Measurements from ENCODE around the gene BNC2. TPM values are rescaled to one million over a fixed set of nuclear protein-coding genes. Genes with fewer than 3 reads are reported as not detected.

The BNC2 gene
- polyA plus RNA-seq, 1 donor: 8.9 TPM

DNA sequence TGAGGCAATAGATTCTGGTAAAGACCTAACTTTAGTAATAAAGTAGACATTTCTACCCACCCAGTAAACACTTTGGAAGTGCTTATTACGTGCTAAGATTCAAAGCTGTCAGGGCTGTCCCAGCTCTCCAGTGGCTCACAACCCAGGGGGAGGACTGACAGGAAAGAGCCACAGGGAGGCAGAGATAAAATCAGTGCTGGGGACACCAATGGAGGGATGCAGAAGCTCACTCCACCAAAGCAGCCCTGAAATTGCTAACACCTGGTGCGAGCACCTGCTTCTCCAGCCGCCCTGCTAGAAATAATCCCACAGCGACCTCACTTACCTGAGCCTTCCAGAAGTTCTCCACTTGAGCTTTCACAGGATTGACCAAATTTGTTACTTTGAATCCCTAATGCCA is 501.0 kb downstream of the BNC2 start:
- no peaks in the 10 kb centered on the region for H3K9me3 ChIP-seq (ENCODE audit: control insufficient read depth, low read depth, low read length)
- H3K27ac ChIP-seq (ENCODE audit: low read length): no peak overlapping the region
- WGBS (ENCODE audit: insufficient coverage, low lambda C conversion rate): no CpG with 5 or more reads among the region's 4 CpGs
- H3K36me3 ChIP-seq (ENCODE audit: control insufficient read depth, insufficient read depth, low read length): no peaks in the 10 kb centered on the region
- H3K27me3 ChIP-seq (ENCODE audit: control insufficient read depth, insufficient read depth, low read length): no peaks in the 10 kb centered on the region
- no peak for DNase-seq
- no peak overlapping the region for H3K4me3 ChIP-seq (ENCODE audit: low read length)
- H3K4me1 ChIP-seq (ENCODE audit: control insufficient read depth, insufficient read depth, low read length): no peaks in the 10 kb centered on the region

DNA sequence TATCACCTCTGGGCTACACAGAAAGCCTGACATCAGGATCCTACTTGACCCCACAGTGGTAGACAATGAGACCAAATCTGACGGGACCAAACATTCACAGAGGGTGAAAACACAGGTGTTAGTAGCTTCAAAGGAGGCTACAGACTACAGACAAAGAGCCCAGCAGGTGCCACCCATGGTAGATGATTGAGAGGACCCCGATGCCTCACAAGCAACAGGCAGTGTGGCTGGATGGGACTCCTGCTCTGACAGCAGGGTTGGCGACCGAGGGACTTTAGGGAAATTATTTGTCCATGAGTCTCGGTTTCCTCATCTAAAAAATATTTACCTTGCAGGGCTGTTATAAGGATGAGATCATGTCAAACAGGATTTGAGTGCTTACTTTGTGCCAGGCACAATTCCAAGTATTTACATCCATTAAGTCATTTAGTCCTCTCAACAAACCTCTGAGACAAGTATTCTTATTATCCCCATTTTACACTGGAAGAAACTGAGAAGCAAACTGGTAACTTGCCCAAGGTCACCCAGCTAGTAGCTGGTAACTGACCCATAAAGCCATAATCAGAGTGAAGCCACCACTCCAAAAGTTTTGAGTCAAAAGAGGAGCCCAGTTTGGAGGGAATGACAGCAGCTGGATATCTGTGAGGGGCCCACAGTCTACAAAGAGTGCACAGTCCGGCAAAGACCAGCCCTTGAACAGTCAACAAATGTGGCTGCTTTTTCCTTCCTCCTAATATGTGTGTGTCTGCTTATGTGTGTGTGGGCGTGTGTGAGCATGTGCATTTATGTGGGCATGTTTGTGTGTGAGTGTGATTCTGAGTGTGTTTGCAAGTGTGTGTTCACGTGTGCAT is 502.0 kb downstream of the BNC2 start:
- Histone ChIP-seq H3K36me3 (ENCODE audit: control insufficient read depth, insufficient read depth, low read length) (no peaks in the 10 kb centered on the region), H3K27ac (ENCODE audit: low read length) (no peak overlapping the region), H3K4me1 (ENCODE audit: control insufficient read depth, insufficient read depth, low read length) (no peaks in the 10 kb centered on the region), H3K4me3 (ENCODE audit: low read length) (no peak overlapping the region), H3K27me3 (ENCODE audit: control insufficient read depth, insufficient read depth, low read length) (no peaks in the 10 kb centered on the region), H3K9me3 (ENCODE audit: control insufficient read depth, low read depth, low read length) (no peaks in the 10 kb centered on the region)
- no CpG with 5 or more reads among the region's 8 CpGs for WGBS (ENCODE audit: insufficient coverage, low lambda C conversion rate)
- no peak for DNase-seq

DNA sequence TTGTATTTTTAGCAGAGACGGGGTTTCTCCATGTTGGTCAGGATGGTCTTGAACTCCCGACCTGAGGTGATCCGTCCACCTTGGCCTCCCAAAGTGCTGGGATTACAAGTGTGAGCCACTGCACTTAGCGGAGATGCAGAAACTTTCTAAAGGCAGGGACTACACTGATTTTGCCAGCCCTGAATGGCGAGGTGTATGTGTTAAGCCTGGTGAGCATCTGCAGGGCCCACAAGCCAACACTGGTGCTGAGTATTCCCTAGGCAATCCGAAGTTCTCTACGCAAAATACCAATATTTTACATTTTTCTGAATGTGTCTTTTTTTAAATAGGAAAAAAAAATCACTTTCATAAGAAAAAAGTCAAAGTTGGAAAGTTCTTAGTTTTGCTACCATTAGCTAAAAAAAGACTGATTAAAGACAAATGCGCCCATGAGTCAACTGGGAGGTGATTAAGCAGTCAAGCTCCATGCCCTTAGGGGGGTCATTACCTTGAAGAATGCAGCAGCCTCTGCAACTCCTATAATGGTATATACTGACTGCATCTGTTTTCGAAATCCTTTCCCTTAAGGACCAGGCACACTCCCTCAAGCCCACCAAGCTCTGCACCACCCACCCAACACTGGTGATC is 502.8 kb downstream of the BNC2 start:
- H3K27ac ChIP-seq (ENCODE audit: low read length): no peak overlapping the region
- 96% methylated on average over 4 of the region's 9 CpGs for WGBS (ENCODE audit: insufficient coverage, low lambda C conversion rate)
- no peaks in the 10 kb centered on the region for H3K36me3 ChIP-seq (ENCODE audit: control insufficient read depth, insufficient read depth, low read length)
- DNase-seq: no peak
- no peaks in the 10 kb centered on the region for H3K27me3 ChIP-seq (ENCODE audit: control insufficient read depth, insufficient read depth, low read length)
- no peak overlapping the region for H3K4me3 ChIP-seq (ENCODE audit: low read length)
- H3K9me3 ChIP-seq (ENCODE audit: control insufficient read depth, low read depth, low read length): no peaks in the 10 kb centered on the region
- no peaks in the 10 kb centered on the region for H3K4me1 ChIP-seq (ENCODE audit: control insufficient read depth, insufficient read depth, low read length)

DNA sequence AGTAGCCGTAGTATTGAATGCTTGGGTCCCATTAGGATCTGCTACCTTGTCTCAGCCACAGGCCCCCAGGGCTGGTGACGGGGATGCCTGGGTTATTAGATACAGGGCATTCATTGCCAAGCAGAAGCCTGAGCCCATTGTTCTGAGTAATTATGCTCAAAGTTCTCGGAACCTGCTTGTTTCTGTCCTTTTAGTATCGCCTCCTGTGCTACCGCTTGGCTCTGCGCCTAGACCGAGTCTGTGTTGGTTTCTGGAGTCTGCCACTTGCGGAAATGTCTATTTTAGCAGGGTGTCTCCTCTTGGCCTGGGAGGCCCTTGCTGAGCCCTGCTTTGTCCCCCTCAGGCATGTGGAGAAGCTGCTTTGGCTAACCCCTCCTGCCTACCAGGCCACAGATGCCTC is 506.1 kb downstream of the BNC2 start:
- no peaks in the 10 kb centered on the region for H3K27me3 ChIP-seq (ENCODE audit: control insufficient read depth, insufficient read depth, low read length)
- no peaks in the 10 kb centered on the region for H3K4me1 ChIP-seq (ENCODE audit: control insufficient read depth, insufficient read depth, low read length)
- no peaks in the 10 kb centered on the region for H3K36me3 ChIP-seq (ENCODE audit: control insufficient read depth, insufficient read depth, low read length)
- H3K4me3 ChIP-seq (ENCODE audit: low read length): no peak overlapping the region
- WGBS (ENCODE audit: insufficient coverage, low lambda C conversion rate): no CpG with 5 or more reads among the region's 8 CpGs
- H3K9me3 ChIP-seq (ENCODE audit: control insufficient read depth, low read depth, low read length): no peaks in the 10 kb centered on the region
- no peak for DNase-seq
- H3K27ac ChIP-seq (ENCODE audit: low read length): no peak overlapping the region

DNA sequence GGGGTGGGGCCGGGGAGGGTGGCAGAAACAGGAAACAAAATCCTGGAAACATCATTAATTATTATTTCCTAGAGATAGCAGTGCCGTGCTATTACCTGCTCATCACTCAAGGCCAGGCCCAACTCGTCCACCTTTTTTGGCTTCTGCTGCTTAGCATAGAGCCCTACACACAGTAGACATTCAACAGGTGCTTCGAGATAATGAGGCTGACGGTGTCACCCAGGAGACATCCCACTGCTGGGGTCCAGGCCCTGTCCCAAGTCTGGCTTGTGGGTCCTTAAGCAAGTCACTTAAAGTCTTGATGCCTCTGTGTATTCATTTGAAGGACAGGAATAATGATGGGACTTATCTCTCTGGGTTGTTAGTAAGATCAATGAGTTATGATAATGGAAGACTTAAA is 506.6 kb downstream of the BNC2 start:
- Histone ChIP-seq H3K9me3 (ENCODE audit: control insufficient read depth, low read depth, low read length) (peaks cover 4% of the 10 kb centered on the region), H3K4me1 (ENCODE audit: control insufficient read depth, insufficient read depth, low read length) (no peaks in the 10 kb centered on the region), H3K4me3 (ENCODE audit: low read length) (no peak overlapping the region), H3K27ac (ENCODE audit: low read length) (no peak overlapping the region), H3K36me3 (ENCODE audit: control insufficient read depth, insufficient read depth, low read length) (no peaks in the 10 kb centered on the region), H3K27me3 (ENCODE audit: control insufficient read depth, insufficient read depth, low read length) (no peaks in the 10 kb centered on the region)
- no peak for DNase-seq
- WGBS (ENCODE audit: insufficient coverage, low lambda C conversion rate): no CpG with 5 or more reads among the region's 5 CpGs

DNA sequence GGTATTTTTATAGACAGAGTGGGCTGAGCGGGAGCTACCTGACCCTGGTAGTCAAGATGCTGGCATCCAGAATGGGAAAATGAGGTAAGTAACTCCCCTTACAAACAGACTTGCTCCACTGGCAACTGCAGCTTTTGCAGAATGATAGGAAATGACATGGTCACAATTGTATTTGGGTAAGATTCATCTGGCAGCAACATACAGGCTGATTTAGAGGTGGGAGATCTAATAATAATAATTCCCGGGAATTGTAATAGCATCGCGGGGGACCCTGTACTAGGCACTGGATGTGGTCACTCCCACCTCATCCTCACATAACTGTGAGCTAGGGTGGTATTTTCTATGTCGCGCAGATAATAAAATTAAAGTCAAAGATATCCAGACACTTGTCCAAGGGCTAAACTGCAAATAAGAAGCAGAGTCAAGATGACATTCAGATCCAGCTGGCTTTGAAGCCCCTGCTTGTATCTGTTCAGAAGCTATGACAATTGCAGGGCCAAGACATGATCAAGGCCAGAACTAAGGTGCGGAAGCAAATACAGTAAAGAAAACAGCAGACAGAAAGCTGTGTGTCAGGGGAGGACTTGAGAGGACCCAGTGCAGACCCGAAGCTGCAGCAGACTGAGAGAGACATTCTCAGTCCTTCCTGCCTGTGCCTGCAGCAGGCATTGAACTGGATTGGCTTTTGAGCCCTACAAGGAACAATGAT is 507.2 kb downstream of the BNC2 start:
- Histone ChIP-seq H3K36me3 (ENCODE audit: control insufficient read depth, insufficient read depth, low read length) (no peaks in the 10 kb centered on the region), H3K4me3 (ENCODE audit: low read length) (no peak overlapping the region), H3K4me1 (ENCODE audit: control insufficient read depth, insufficient read depth, low read length) (no peaks in the 10 kb centered on the region), H3K9me3 (ENCODE audit: control insufficient read depth, low read depth, low read length) (peaks cover 4% of the 10 kb centered on the region), H3K27ac (ENCODE audit: low read length) (no peak overlapping the region), H3K27me3 (ENCODE audit: control insufficient read depth, insufficient read depth, low read length) (no peaks in the 10 kb centered on the region)
- no peak for DNase-seq
- no CpG with 5 or more reads among the region's 8 CpGs for WGBS (ENCODE audit: insufficient coverage, low lambda C conversion rate)

GRCh38 chr9:16361939-16362338 is 508.5 kb downstream of the BNC2 start:
- no peaks in the 10 kb centered on the region for H3K36me3 ChIP-seq (ENCODE audit: control insufficient read depth, insufficient read depth, low read length)
- H3K4me3 ChIP-seq (ENCODE audit: low read length): no peak overlapping the region
- H3K27me3 ChIP-seq (ENCODE audit: control insufficient read depth, insufficient read depth, low read length): no peaks in the 10 kb centered on the region
- no peak overlapping the region for H3K27ac ChIP-seq (ENCODE audit: low read length)
- DNase-seq: no peak
- peaks cover 4% of the 10 kb centered on the region for H3K9me3 ChIP-seq (ENCODE audit: control insufficient read depth, low read depth, low read length)
- H3K4me1 ChIP-seq (ENCODE audit: control insufficient read depth, insufficient read depth, low read length): no peaks in the 10 kb centered on the region

DNA sequence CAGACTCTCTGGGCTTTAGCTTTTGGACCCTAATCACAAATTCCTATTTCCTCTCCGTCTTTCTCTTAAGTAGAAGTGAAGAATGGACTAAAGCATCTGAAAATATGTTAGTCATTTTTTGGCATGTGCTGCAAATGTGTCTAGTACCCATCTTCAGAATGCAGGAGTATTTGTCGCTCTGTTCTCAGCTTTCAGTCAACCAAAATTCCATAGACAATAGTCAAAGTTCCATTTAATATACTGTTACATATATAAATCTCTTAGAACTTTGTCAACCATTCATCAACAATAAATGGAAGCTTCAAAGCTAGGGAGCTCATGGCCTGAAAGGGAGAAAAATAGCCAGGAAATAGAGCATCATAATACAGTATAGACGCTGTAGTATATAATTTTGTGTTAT is 509.4 kb downstream of the BNC2 start:
- no peak overlapping the region for H3K27ac ChIP-seq (ENCODE audit: low read length)
- no peaks in the 10 kb centered on the region for H3K36me3 ChIP-seq (ENCODE audit: control insufficient read depth, insufficient read depth, low read length)
- H3K9me3 ChIP-seq (ENCODE audit: control insufficient read depth, low read depth, low read length): peaks cover 4% of the 10 kb centered on the region
- no peaks in the 10 kb centered on the region for H3K27me3 ChIP-seq (ENCODE audit: control insufficient read depth, insufficient read depth, low read length)
- no peaks in the 10 kb centered on the region for H3K4me1 ChIP-seq (ENCODE audit: control insufficient read depth, insufficient read depth, low read length)
- 50% methylated on average over 1 of the region's 3 CpGs for WGBS (ENCODE audit: insufficient coverage, low lambda C conversion rate)
- DNase-seq: no peak
- no peak overlapping the region for H3K4me3 ChIP-seq (ENCODE audit: low read length)

GRCh38 chr9:16360247-16360646 is 510.2 kb downstream of the BNC2 start:
- H3K4me1 ChIP-seq (ENCODE audit: control insufficient read depth, insufficient read depth, low read length): no peaks in the 10 kb centered on the region
- no peak for DNase-seq
- H3K36me3 ChIP-seq (ENCODE audit: control insufficient read depth, insufficient read depth, low read length): no peaks in the 10 kb centered on the region
- H3K9me3 ChIP-seq (ENCODE audit: control insufficient read depth, low read depth, low read length): peaks cover 4% of the 10 kb centered on the region
- no peak overlapping the region for H3K27ac ChIP-seq (ENCODE audit: low read length)
- WGBS (ENCODE audit: insufficient coverage, low lambda C conversion rate): no CpG with 5 or more reads among the region's 3 CpGs
- no peak overlapping the region for H3K4me3 ChIP-seq (ENCODE audit: low read length)
- H3K27me3 ChIP-seq (ENCODE audit: control insufficient read depth, insufficient read depth, low read length): no peaks in the 10 kb centered on the region
